ENCODE results near the gene FZD8.
"Not testable (repeated sequence)": the region's sequence is repeated elsewhere in the genome, so short reads cannot be mapped to it uniquely, and the experiment has no call there.

The FZD8 gene

GRCh38 chr10:35642035-35642792 is at the start of gene FZD8:
TSS of gene FZD8 (minus strand) at chr10:35642296. CDS start at chr10:35641429, 867 bp downstream.
- peak; percentile 97 for DNase-seq (ENCODE audit: low spot score)

GRCh38 chr10:35691522-35692236 is 49.6 kb upstream of the FZD8 start:
- no peak for DNase-seq (ENCODE audit: low spot score)

- DNase-seq (ENCODE audit: low spot score) = no peak
These were observed 48.4 kb upstream of the FZD8 start for GRCh38 chr10:35690534-35690933.

GRCh38 chr10:35685858-35686257 is 43.8 kb upstream of the FZD8 start:
- DNase-seq (ENCODE audit: low spot score) = not testable (repeated sequence)

- no peak for DNase-seq (ENCODE audit: low spot score)
These were observed 43.3 kb upstream of the FZD8 start for GRCh38 chr10:35685402-35685801.

GRCh38 chr10:35684586-35684985 is 42.5 kb upstream of the FZD8 start:
- no peak for DNase-seq (ENCODE audit: low spot score)

- no peak for DNase-seq (ENCODE audit: low spot score)
These were observed 33.8 kb upstream of the FZD8 start for GRCh38 chr10:35675846-35676245.

- no peak for DNase-seq (ENCODE audit: low spot score)
These were observed 32.7 kb upstream of the FZD8 start for GRCh38 chr10:35674843-35675242.

GRCh38 chr10:35668865-35669650 is 27.0 kb upstream of the FZD8 start:
- no peak for DNase-seq (ENCODE audit: low spot score)

GRCh38 chr10:35667971-35668370 is 25.9 kb upstream of the FZD8 start:
- no peak for DNase-seq (ENCODE audit: low spot score)

GRCh38 chr10:35667270-35667889 is 25.3 kb upstream of the FZD8 start:
- DNase-seq (ENCODE audit: low spot score) = no peak

- peak; percentile 24 for DNase-seq (ENCODE audit: low spot score)
These were observed 19.1 kb upstream of the FZD8 start for GRCh38 chr10:35661236-35661635.

- DNase-seq (ENCODE audit: low spot score) = no peak
These were observed 17.4 kb upstream of the FZD8 start for GRCh38 chr10:35659456-35659855.

- DNase-seq (ENCODE audit: low spot score) = no peak
These were observed 15.5 kb upstream of the FZD8 start for GRCh38 chr10:35657621-35658020.

GRCh38 chr10:35652824-35653223 is 10.7 kb upstream of the FZD8 start:
- DNase-seq (ENCODE audit: low spot score) = no peak

GRCh38 chr10:35650894-35651293 is 8.8 kb upstream of the FZD8 start:
- DNase-seq (ENCODE audit: low spot score) = no peak

GRCh38 chr10:35644050-35644950 is 2.2 kb upstream of the FZD8 start:
- DNase-seq (ENCODE audit: low spot score) = peak; percentile 35

- peak; percentile 81 for DNase-seq (ENCODE audit: low spot score)
These were observed 1.3 kb upstream of the FZD8 start for GRCh38 chr10:35643151-35644049.

GRCh38 chr10:35642793-35643114 is 658 bp upstream of the FZD8 start:
- DNase-seq (ENCODE audit: low spot score) = no peak

- DNase-seq (ENCODE audit: low spot score) = peak; percentile 65
These were observed 441 bp downstream of the FZD8 start for GRCh38 chr10:35641676-35642034.
